PC-9 (cell line): ENCODE data around the gene OR4F3. TPM values are rescaled to one million over a fixed set of nuclear protein-coding genes. Genes with fewer than 3 reads are reported as not detected.
"Not testable (repeated sequence)": the region's sequence is repeated elsewhere in the genome, so short reads cannot be mapped to it uniquely, and the experiment has no call there.

Source experiments
- Bru-seq: library from RNA; stranded (reverse); fragments of 400-500 nt; gene quantifications from one replicate; lab custom pipeline; 2021; lab: Mats Ljungman, UMichigan
- BruChase-seq, 2 experiments: library from RNA; stranded (reverse); fragments of 400-500 nt; gene quantifications; one replicate each; lab custom pipeline; 2021; lab: Mats Ljungman, UMichigan
- BruUV-seq: library from RNA; stranded (reverse); fragments of 400-500 nt; replicated peaks from 2 replicates; lab custom pipeline; 2021; lab: Mats Ljungman, UMichigan
- CTCF ChIA-PET: fragments of 300-600 bp; sonication (Branson Sonifier 250); formaldehyde crosslinking; loops from one replicate; lab custom pipeline; 2022; ENCODE audit warnings: antibody characterized with exemption; lab: Charles Lee
- POLR2A ChIA-PET: fragments of 300-600 bp; sonication (Branson Sonifier 250); formaldehyde crosslinking; loops from one replicate; lab custom pipeline; 2022; ENCODE audit warnings: antibody characterized with exemption; ENCODE audit not compliant: unreplicated experiment; lab: Charles Lee
- DNase-seq, 2 experiments: peaks; one replicate each; pipeline versions ENCODE4 v3.0.0 to v3.0.0-alpha.2; 2015 to 2022; ENCODE audit warnings: mixed read lengths in 1 of 2
- H2AFZ ChIP-seq: fragments of 200-600 bp; sonication (generic); 2 replicates; pipeline ENCODE4 v1.8.1; 2017; ENCODE audit warnings: antibody characterized with exemption
- H3F3A ChIP-seq: fragments of 200-600 bp; sonication (generic); 2 replicates; pipeline ENCODE4 v1.8.1; 2017; ENCODE audit warnings: antibody characterized with exemption, mild to moderate bottlenecking, low read depth; ENCODE audit not compliant: insufficient read depth
- H3K27ac ChIP-seq: fragments of 200-600 bp; sonication (generic); 2 replicates; pipeline ENCODE4 v1.6.1; 2016; ENCODE audit warnings: mixed run types
- H3K27me3 ChIP-seq: fragments of 200-600 bp; sonication (generic); 2 replicates; pipeline ENCODE4 v1.6.1; 2016; ENCODE audit warnings: low read depth, mixed run types; ENCODE audit not compliant: insufficient read depth
- H3K36me3 ChIP-seq: fragments of 200-600 bp; sonication (generic); 2 replicates; pipeline ENCODE4 v1.6.1; 2016; ENCODE audit warnings: low read depth, mixed run types
- H3K4me1 ChIP-seq: fragments of 200-600 bp; sonication (generic); replicated peaks from 2 replicates; pipeline ENCODE4 v1.6.1; 2016; ENCODE audit warnings: mixed run types; ENCODE audit not compliant: insufficient read depth
- H3K4me2 ChIP-seq: fragments of 200-600 bp; sonication (generic); 2 replicates; pipeline ENCODE4 v1.6.1; 2017; ENCODE audit warnings: mixed run types
- H3K4me3 ChIP-seq: fragments of 200-600 bp; sonication (generic); 2 replicates; pipeline ENCODE4 v1.6.1; 2016; ENCODE audit warnings: mixed run types
- H3K79me2 ChIP-seq: fragments of 200-600 bp; sonication (generic); 2 replicates; pipeline ENCODE4 v1.6.1; 2017; ENCODE audit warnings: low read depth, mixed run types
- H3K9me2 ChIP-seq: fragments of 200-600 bp; sonication (generic); 2 replicates; pipeline ENCODE4 v1.8.1; 2017; ENCODE audit warnings: mild to moderate bottlenecking; ENCODE audit not compliant: insufficient read depth
- H3K9me3 ChIP-seq: fragments of 200-600 bp; sonication (generic); 2 replicates; pipeline ENCODE4 v1.8.1; 2016; ENCODE audit warnings: low read depth; ENCODE audit not compliant: insufficient read depth
- H4K20me1 ChIP-seq: fragments of 200-600 bp; sonication (generic); 2 replicates; pipeline ENCODE4 v1.8.1; 2017; ENCODE audit not compliant: insufficient read depth
- intact Hi-C: fragments of 100-400 bp; cut with micrococcal nuclease; formaldehyde crosslinking; loops from one replicate; pipeline ENCODE4 v1.10.0; 2022; ENCODE audit not compliant: unreplicated experiment
- long read RNA-seq: library from polyadenylated mRNA; stranded (forward); transcript quantifications from one replicate; pipeline ENCODE4 v2.0.0, GENCODE V29; 2022
- total RNA-seq: library from RNA; stranded (reverse); gene quantifications from 2 replicates; pipeline ENCODE4 v1.2.3, GENCODE V29; 2021

OR4F3 gene
- total RNA-seq (not detected in 2 replicates), Bru-seq, nascent RNA (not detected), BruChase-seq, experiment 1, labeled RNA remaining after a 2-hour chase (not detected), BruChase-seq, experiment 2, labeled RNA remaining after a 6-hour chase (not detected)
- long read RNA-seq = 0 reads

GRCh38 chr5:181366968-181367367, at the start of gene OR4F3:
TSS of gene OR4F3 (plus strand) at chr5:181367268.
- H3K9me3 ChIP-seq, BruUV-seq, H3K79me2 ChIP-seq, H3K9me2 ChIP-seq, H2AFZ ChIP-seq, H3F3A ChIP-seq, CTCF ChIA-PET, intact Hi-C loops, POLR2A ChIA-PET, H4K20me1 ChIP-seq, H3K4me2 ChIP-seq, H3K4me3 ChIP-seq, H3K4me1 ChIP-seq, H3K36me3 ChIP-seq, H3K27me3 ChIP-seq, H3K27ac ChIP-seq, DNase-seq: not testable (repeated sequence)

Other genes starting within 250 kb of the OR4F3 start
- gene OR2V1, start 236.1 kb upstream of the OR4F3 start, total RNA-seq = not detected in 2 replicates
- not detected in 2 replicates for gene OR2V2, start 219.7 kb upstream of the OR4F3 start, total RNA-seq
- 9.2 and 10.4 TPM in 2 replicates for gene TRIM7, start 162.1 kb upstream of the OR4F3 start, total RNA-seq
- 57.6 and 66.0 TPM in 2 replicates for gene TRIM41, start 144.0 kb upstream of the OR4F3 start, total RNA-seq
- gene RACK1, start 123.4 kb upstream of the OR4F3 start, total RNA-seq = 2,373 and 2,766 TPM in 2 replicates
- gene TRIM52, start 106.1 kb upstream of the OR4F3 start, total RNA-seq = 15.2 and 15.7 TPM in 2 replicates